ENCODE results near the gene PDPN.

DNA sequence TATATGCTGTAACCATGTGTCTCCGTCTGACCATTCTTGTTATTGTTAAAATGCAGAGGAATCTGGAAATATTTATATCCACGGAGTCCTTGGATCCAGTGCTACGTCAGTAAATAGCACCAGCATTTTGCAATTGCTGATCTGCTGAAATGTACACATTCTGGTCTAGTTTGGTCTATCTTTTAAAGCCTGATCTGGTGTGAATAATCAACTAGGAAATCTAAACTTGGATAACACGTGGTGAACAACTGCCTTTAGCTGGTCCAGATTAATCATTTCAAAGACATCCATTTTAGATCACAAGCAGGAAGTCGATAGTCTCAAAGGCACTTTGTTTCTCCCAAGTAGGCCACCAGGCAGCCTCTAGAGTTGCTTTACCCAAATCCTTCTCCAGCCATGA lies 32.6 kb downstream of the PDPN start:
- TF ChIP-seq, protein P1, sequence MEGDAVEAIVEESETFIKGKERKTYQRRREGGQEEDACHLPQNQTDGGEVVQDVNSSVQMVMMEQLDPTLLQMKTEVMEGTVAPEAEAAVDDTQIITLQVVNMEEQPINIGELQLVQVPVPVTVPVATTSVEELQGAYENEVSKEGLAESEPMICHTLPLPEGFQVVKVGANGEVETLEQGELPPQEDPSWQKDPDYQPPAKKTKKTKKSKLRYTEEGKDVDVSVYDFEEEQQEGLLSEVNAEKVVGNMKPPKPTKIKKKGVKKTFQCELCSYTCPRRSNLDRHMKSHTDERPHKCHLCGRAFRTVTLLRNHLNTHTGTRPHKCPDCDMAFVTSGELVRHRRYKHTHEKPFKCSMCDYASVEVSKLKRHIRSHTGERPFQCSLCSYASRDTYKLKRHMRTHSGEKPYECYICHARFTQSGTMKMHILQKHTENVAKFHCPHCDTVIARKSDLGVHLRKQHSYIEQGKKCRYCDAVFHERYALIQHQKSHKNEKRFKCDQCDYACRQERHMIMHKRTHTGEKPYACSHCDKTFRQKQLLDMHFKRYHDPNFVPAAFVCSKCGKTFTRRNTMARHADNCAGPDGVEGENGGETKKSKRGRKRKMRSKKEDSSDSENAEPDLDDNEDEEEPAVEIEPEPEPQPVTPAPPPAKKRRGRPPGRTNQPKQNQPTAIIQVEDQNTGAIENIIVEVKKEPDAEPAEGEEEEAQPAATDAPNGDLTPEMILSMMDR (IDR thresholded peaks at IDR 0.05): no peak
- TF ChIP-seq POLR2A (IDR thresholded peaks at IDR 0.05): no peak
